GM13976 (cell line): ENCODE measurements around the gene KCNC1.

Experiments used
- DNase-seq: peaks from one replicate; pipeline ENCODE4 v3.0.0; 2012; ENCODE audit warnings: low spot score
- CTCF ChIP-seq: IDR thresholded peaks from 2 replicates; pipeline ENCODE4 v1.5.1; 2012; ENCODE audit warnings: borderline replicate concordance, mild to moderate bottlenecking; ENCODE audit not compliant: insufficient read depth; ENCODE audit errors: extremely low read depth, missing control alignments, control extremely low read depth
- in situ Hi-C: fragments of 300-500 bp; cut with MboI; formaldehyde crosslinking; loops from one replicate; pipeline ENCODE4 v1.12.0; 2022; ENCODE audit warnings: low sequenced_read_pairs, mixed read lengths, inconsistent platforms; ENCODE audit not compliant: unreplicated experiment

KCNC1 gene

DNA sequence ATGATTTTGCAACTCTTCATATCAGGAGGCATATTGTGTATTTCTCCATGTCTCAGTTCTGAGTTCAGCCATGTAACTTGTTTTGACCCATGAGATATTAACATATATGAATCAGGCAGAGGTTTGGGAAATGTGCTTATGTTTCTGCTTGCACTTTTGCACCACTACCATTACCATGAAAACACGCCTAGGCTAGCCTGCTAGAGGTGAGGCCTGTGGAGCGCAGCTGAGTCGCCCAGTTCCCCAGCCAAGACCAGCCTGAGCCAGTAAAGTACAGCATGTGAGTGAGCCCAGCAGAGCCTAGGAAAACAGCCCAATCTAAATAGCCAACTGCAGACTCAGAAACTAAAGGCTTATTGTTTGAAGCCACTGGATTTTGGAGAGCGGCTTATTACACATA lies 33.6 kb upstream of the KCNC1 start:
- no peak for DNase-seq
- TF ChIP-seq CTCF: no peak
- in situ Hi-C loops: no loop called here

GRCh38 chr11:17702876-17703275 lies 31.7 kb upstream of the KCNC1 start:
- DNase-seq: no peak

GRCh38 chr11:17703951-17704350 lies 30.6 kb upstream of the KCNC1 start:
- DNase-seq: no peak
- in situ Hi-C loops: no loop called here
- TF ChIP-seq CTCF: no peak

More at GRCh38 chr11:17702876-17703275, 31.7 kb upstream of the KCNC1 start:
- no peak for TF ChIP-seq CTCF
- in situ Hi-C loops: no loop called here

GRCh38 chr11:17707830-17708229 lies 26.8 kb upstream of the KCNC1 start:
- no peak for TF ChIP-seq CTCF

GRCh38 chr11:17711836-17712235 lies 22.7 kb upstream of the KCNC1 start:
- DNase-seq: no peak
- no peak for TF ChIP-seq CTCF
- in situ Hi-C loops: no loop called here

More at GRCh38 chr11:17707830-17708229, 26.8 kb upstream of the KCNC1 start:
- DNase-seq: no peak
- in situ Hi-C loops: no loop called here

DNA sequence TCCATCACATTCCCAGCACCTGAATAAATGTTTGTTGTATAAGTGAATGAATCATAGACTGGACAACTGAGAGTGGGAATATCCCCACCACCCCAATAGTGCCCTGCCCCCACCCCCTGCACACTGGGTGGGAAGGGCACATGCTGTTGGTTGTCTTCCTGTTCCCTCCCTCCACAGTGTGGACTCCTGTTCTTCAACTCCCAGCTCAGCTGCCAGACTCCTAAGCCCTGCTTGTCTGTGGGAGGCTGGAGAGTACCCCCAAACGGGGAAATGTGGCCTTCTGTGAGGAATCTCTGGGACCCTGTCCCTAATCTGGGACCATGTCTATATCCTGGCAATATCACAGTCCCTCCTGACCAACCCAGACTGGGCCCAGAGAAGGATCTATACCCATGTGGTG lies 20.7 kb upstream of the KCNC1 start:
- DNase-seq: no peak
- in situ Hi-C loops: no loop called here
- TF ChIP-seq CTCF: no peak

DNA sequence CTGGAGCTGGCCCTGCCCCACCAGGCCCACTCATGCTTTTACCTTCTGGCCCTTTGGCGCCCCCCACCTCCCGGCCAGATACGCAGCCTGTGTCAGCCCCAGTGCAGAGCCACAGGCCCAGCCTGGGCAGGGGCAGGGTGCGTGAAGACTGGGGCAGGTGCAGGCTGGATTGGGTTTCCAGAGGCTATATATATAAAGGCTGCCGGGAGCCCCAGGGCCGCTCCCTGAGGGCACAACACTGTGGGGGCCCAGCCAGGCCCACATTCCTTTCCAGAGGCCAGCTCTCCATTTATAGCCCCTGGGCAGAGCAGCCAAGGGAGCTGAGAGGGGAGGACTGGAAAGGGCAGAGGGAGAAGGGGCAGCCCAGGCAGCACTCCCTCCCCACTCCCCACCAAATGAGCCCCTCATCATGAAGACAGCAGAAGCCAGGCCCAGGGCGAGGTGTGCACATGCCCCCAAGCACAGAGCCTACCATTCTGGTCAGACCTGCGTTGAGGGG lies 20.2 kb upstream of the KCNC1 start:
- no peak for TF ChIP-seq CTCF
- in situ Hi-C loops: no loop called here
- no peak for DNase-seq
